ENCODE results near the gene RAB3IL1.

Gene RAB3IL1

GRCh38 chr11:61869708-61870451, 47.5 kb downstream of the RAB3IL1 start:
- no peak overlapping the region for H3K4me3 ChIP-seq (ENCODE audit: control insufficient read depth, low read depth, low read length)
- DNase-seq (ENCODE audit: low read depth), result no peak
- no peak for TF ChIP-seq CTCF (IDR thresholded peaks at IDR 0.05; ENCODE audit: control insufficient read depth, insufficient read depth, low read depth, low read length, missing control alignments)

GRCh38 chr11:61869429-61869707, 48.0 kb downstream of the RAB3IL1 start:
- no peak for DNase-seq (ENCODE audit: low read depth)
- no peak for TF ChIP-seq CTCF (IDR thresholded peaks at IDR 0.05; ENCODE audit: control insufficient read depth, insufficient read depth, low read depth, low read length, missing control alignments)
- H3K4me3 ChIP-seq (ENCODE audit: control insufficient read depth, low read depth, low read length), result no peak overlapping the region

DNA sequence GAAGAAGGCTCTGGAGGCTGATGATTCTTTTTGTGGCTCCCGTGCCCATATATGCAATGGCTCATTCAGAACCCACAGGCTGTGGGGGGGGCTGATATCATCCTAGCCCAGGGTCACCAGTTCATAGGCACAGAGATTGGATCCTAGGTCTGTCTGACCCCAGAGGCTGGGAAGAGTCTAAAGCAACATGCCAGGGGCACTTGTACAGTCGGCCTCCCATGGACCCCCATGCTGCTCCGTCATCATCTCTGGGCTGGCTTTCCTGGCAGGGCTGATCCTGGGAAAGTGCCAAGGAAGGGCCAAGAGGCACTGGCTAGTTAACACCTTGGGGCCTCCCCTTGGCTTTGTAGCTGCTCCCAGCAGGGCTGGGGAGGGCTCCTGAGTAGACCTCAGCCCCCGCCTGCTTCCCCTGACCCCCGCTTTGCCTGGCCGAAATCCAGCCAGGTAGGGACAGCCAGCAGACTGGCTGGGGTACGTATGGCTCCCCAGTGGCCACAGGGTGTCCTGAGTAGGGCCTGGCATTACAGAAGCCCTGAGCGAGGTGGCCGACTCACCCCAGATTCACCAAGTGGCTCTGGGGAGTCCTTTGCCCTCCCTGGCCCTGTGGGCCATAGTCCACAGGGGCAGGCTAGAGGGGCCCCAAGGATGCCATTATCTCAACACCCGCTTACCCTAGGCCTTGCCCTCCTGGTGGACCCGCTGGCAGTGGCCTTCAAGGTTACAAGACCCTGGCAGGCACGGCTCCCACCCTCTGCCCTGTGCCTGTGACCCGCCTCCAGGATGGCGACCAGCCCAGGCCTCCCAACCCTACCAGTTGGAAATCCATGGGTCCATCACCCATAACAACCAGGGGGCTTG, 48.6 kb downstream of the RAB3IL1 start:
- no peak for TF ChIP-seq CTCF (IDR thresholded peaks at IDR 0.05; ENCODE audit: control insufficient read depth, insufficient read depth, low read depth, low read length, missing control alignments)
- no peak for DNase-seq (ENCODE audit: low read depth)
- H3K4me3 ChIP-seq (ENCODE audit: control insufficient read depth, low read depth, low read length), result no peak overlapping the region

GRCh38 chr11:61866958-61867343, 50.4 kb downstream of the RAB3IL1 start:
- no peak for DNase-seq (ENCODE audit: low read depth)
- H3K4me3 ChIP-seq (ENCODE audit: control insufficient read depth, low read depth, low read length), result no peak overlapping the region
- TF ChIP-seq CTCF (IDR thresholded peaks at IDR 0.05; ENCODE audit: control insufficient read depth, insufficient read depth, low read depth, low read length, missing control alignments), result no peak

DNA sequence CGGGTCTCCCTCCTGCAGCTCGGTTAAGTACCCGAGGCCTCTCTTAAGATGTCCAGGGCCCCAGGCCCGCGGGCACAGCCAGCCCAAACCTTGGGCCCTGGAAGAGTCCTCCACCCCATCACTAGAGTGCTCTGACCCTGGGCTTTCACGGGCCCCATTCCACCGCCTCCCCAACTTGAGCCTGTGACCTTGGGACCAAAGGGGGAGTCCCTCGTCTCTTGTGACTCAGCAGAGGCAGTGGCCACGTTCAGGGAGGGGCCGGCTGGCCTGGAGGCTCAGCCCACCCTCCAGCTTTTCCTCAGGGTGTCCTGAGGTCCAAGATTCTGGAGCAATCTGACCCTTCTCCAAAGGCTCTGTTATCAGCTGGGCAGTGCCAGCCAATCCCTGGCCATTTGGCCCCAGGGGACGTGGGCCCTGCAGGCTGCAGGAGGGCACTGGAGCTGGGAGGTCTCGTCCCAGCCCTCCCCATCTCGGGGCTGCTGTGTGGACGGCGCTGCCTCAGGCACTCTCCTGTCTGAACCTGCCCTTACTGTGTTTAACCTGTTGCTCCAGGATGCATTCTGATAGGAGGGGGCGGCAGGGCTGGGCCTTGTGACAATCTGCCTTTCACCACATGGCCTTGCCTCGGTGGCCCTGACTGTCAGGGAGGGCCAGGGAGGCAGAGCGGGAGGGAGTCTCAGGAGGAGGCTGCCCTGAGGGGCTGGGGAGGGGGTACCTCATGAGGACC, 51.0 kb downstream of the RAB3IL1 start:
- DNase-seq (ENCODE audit: low read depth), result no peak

More for the DNA sequence above, 51.0 kb downstream of the RAB3IL1 start:
- TF ChIP-seq CTCF (IDR thresholded peaks at IDR 0.05; ENCODE audit: control insufficient read depth, insufficient read depth, low read depth, low read length, missing control alignments), result no peak
- no peak overlapping the region for H3K4me3 ChIP-seq (ENCODE audit: control insufficient read depth, low read depth, low read length)

Data from AG09309 (cell line).